Mesodermal cell (in vitro differentiated cells): Measurements from ENCODE around the gene RPTOR.

Experiments
- H3K27ac ChIP-seq: 2 replicates; pipeline ENCODE4 v1.7.0; 2013; ENCODE audit warnings: mild to moderate bottlenecking, low read depth, low read length, moderate library complexity; ENCODE audit not compliant: severe bottlenecking
- H3K36me3 ChIP-seq: 2 replicates; pipeline ENCODE4 v1.7.1; 2013; ENCODE audit warnings: mild to moderate bottlenecking, low read length, moderate library complexity; ENCODE audit not compliant: control insufficient read depth, insufficient read depth
- H3K4me1 ChIP-seq: one replicate; pipeline ENCODE4 v1.7.1; 2013; ENCODE audit warnings: mild to moderate bottlenecking, low read length; ENCODE audit not compliant: insufficient read depth, control insufficient read depth, poor library complexity, severe bottlenecking
- H3K4me3 ChIP-seq: 2 replicates; pipeline ENCODE4 v1.7.0; 2013; ENCODE audit warnings: low read length, control low read depth, mild to moderate bottlenecking; ENCODE audit not compliant: insufficient read depth, poor library complexity, severe bottlenecking; ENCODE audit errors: extremely low read depth
- H3K9me3 ChIP-seq: 2 replicates; pipeline ENCODE4 v1.7.1; 2013; ENCODE audit warnings: mild to moderate bottlenecking, low read length, moderate library complexity; ENCODE audit not compliant: control insufficient read depth
- WGBS, 2 experiments: methylation state at CpG; one replicate each; pipeline ENCODE4 v1.1.5; 2013; ENCODE audit warnings: missing lambda C conversion rate in 2 of 2; ENCODE audit not compliant: insufficient coverage in 2 of 2; 5-methylcytosine and 5-hydroxymethylcytosine counted together

RPTOR gene

DNA sequence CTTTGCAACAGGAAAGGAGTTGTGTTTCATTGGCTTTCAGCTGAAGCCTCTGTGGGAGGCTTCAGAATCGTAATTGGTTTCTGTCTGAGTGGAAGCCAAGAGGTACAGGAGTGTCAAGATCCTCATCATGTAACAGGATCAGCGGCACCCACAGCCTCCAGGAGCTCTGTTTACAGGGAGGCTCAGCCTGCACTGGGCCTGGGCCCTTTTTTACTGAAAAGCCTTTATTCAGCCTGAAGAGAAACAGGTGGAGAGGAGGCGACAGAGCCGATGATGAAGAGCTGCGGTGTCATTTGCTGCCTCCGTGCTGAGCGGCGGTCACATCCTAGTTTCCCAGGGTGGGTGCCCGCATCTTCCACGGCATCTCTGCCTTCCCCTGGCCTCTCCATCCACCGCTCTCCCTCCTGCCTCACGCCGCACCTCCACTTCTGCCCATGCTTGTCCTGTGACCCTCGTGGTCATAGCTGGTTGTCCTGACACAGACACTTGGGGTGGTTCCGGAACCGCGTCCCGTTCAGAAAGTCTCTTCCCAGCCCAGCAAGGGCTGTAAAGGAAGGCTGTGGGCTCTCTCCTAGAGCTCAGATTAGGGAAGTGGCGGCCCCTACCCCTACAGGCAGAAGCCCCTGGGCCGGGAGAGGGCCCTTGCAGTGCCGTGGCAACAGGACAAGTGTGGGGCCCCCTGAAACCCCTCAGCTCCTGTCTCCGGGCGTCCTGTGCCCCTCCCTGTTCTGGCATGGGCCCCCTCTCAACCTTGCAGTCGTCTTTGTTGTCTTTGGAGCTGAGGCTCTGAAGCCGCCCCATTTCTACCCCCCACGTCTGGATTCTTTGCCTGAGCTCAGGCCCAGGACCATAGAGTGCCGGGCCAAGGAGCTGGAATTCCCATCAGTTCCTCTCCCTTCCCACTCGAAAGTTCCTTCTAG, 393.1 kb downstream of the RPTOR start:
- H3K9me3 ChIP-seq, result no peaks in the 10 kb centered on the region
- WGBS, 2 experiments, result 89 to 92% methylated on average over 28 of the region's 28 CpGs
- no peaks in the 10 kb centered on the region for H3K4me1 ChIP-seq
- peaks cover 3% of the 10 kb centered on the region for H3K36me3 ChIP-seq
- H3K4me3 ChIP-seq, result no peak overlapping the region
- H3K27ac ChIP-seq, result no peak overlapping the region

- Histone ChIP-seq H3K9me3 (no peaks in the 10 kb centered on the region), H3K4me1 (no peaks in the 10 kb centered on the region), H3K36me3 (peaks cover 3% of the 10 kb centered on the region), H3K4me3 (no peak overlapping the region), H3K27ac (no peak overlapping the region)
- 90 to 94% methylated on average over 8 to 10 of the region's 12 CpGs for WGBS, 2 experiments
These were observed 393.9 kb downstream of the RPTOR start for GRCh38 chr17:80938556-80938955.

- no peak overlapping the region for H3K4me3 ChIP-seq
- no peak overlapping the region for H3K27ac ChIP-seq
- H3K4me1 ChIP-seq, result no peaks in the 10 kb centered on the region
- H3K36me3 ChIP-seq, result peaks cover under 1% of the 10 kb centered on the region
- WGBS, 2 experiments, result 95 to 96% methylated on average over 22 to 26 of the region's 27 CpGs
- H3K9me3 ChIP-seq, result no peaks in the 10 kb centered on the region
These were observed 394.8 kb downstream of the RPTOR start for GRCh38 chr17:80939151-80940145.

DNA sequence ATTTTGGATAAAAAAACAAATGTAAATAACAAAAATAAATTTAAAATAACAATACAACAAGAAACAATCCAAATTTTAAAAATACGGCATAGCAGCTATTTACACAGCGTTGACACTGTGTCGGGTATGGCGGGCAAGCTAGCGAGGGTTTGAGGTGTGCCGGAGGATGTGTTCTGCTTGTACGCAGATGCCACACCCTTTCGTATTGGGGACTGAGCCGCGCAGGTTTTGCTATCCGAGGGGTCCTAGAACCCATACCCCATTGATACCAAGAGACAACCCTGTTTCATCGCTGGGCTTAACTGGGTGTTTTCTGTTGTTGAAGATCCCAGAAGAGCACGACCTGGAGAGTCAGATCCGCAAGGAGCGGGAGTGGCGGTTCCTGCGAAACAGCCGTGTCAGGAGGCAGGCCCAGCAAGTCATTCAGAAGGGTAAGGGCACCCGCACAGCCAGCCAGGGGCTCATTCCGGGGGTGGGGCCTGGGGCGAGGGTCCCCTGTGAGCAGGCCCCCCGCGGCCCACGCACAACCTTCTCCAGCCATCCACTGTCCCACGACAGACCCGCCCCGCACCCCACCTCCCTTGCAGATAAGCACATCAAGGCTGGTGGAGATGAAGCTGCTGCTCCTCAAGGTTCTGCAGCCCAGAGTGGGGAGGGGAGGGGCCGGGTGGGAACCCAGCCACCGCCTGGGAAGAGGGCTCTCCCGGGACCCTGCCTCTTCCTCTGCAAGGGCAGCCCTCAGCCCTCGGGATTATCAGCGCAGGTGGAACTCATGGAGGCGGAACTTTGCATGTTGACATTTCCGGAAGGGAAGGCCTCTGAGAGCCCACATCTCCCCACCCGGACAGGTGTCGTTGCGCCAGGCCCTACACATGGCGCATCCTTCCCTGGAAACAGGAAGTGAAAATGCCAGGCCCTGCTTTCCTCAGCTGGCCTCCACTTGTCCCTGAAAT, 395.8 kb downstream of the RPTOR start:
- no peaks in the 10 kb centered on the region for H3K36me3 ChIP-seq
- no peak overlapping the region for H3K4me3 ChIP-seq
- no peaks in the 10 kb centered on the region for H3K4me1 ChIP-seq
- WGBS, 2 experiments, result 95 to 96% methylated on average over 24 to 33 of the region's 38 CpGs
- H3K9me3 ChIP-seq, result no peaks in the 10 kb centered on the region
- no peak overlapping the region for H3K27ac ChIP-seq

DNA sequence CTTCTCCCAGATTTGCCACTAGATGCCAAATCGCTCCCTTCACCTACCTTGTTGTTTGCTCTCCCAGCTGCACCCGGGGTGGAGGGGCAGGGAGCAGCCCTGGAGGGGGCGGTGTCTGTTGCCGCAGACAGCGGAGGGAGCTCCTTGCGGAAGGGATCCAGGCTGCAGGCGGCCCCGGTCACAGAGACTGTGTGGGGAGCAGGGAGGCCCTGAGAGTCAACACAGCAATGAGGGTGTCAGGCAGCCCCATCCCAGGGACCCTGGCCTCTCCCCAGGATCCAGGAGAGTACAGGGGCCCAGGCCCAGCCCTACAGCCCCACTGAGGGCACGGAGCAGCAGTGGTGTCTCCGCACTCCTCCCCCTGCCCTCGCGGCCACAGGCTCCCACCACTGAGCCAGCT, 396.5 kb downstream of the RPTOR start:
- Histone ChIP-seq H3K4me3 (no peak overlapping the region), H3K9me3 (no peaks in the 10 kb centered on the region), H3K27ac (no peak overlapping the region), H3K36me3 (peaks cover 6% of the 10 kb centered on the region), H3K4me1 (no peaks in the 10 kb centered on the region)
- WGBS, 2 experiments, result 93 to 98% methylated on average over 4 to 12 of the region's 12 CpGs

DNA sequence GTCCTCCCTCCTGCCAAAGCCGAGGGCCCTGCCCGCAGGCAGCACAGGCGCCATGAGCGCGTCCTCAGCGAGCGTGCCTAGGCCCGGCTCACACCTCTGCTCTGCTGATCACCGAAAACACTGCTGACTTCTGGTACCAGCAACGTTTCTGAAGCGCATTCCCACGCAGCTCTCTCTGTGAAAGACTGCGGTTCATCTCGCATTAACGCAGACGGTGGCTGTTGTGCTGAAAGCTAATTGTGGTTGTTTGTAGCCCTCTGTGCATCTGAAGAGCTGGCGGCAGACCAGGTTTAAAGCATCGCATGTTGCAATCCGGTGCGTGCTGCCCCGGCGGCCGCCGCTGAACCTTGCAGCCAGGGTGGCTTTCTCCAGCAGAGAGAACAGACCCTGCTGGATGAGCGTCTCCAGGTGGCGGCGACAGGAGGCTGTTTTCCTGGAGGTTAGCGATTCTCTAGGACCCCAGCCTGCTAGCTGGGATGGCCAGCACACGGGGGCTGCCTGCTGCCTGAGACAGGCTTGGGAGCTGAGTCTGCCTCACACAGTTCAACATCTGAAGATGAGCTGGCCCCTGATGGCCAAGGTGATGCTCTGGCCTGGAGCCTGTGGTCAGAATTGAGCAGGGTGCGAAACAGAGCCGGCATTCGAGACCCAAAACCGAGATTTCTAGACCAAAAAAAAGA, 397.2 kb downstream of the RPTOR start:
- Histone ChIP-seq H3K36me3 (peaks cover 11% of the 10 kb centered on the region), H3K27ac (no peak overlapping the region), H3K9me3 (no peaks in the 10 kb centered on the region), H3K4me1 (no peaks in the 10 kb centered on the region), H3K4me3 (no peak overlapping the region)
- WGBS, 2 experiments, result 94 to 97% methylated on average over 31 to 33 of the region's 33 CpGs

DNA sequence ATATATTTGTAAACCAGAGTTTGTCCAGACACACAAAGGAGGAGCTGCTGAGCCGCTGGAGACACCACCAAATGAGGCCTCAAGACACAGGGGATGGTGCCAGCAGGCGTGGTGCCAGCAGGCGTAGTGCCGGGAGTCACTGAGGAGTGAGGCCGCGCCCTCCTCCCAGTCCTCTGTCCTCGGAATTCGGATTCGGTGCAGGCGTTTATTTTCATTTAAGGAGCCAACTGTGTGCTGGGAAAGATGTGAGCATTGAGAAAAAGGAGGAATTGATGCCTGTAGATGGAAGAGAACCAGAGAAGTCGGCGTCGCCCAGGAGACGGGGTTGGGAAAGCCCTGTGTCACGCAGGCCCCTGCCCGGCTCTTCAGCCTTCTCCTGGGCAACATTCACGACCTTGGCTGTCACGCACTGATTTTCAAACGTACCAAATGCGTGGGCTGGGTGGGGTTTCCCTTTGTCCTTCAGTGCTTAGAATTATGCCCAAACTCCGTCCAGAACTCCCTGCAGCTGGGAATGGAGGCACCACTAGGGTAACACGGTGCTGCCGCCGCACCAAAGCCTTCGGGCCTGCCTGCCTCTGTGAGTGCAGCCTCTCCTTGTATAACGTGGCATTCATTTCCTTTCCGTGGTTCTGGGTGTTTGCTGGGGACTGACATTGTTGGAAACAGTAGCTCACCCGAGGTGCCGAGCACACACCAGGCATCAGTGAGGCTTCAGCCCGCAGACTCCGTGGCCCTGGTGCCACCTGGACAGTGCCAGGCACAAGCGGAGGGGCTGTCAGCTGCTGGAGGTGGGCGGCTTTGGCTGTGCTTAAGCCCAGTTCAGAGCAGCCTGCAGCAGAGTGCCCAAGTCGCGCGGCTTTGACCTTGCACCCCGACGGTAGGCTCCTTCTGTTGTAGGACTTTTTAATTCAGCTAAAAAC, 398.0 kb downstream of the RPTOR start:
- WGBS, 2 experiments, result 95 to 97% methylated on average over 33 to 38 of the region's 38 CpGs
- Histone ChIP-seq H3K4me1 (no peaks in the 10 kb centered on the region), H3K27ac (no peak overlapping the region), H3K9me3 (no peaks in the 10 kb centered on the region), H3K36me3 (peaks cover 14% of the 10 kb centered on the region), H3K4me3 (no peak overlapping the region)

GRCh38 chr17:80943346-80944145, 398.9 kb downstream of the RPTOR start:
- H3K4me3 ChIP-seq, result no peak overlapping the region
- H3K36me3 ChIP-seq, result peaks cover 16% of the 10 kb centered on the region
- 95 to 98% methylated on average over 15 to 16 of the region's 17 CpGs for WGBS, 2 experiments
- no peak overlapping the region for H3K27ac ChIP-seq
- no peaks in the 10 kb centered on the region for H3K4me1 ChIP-seq
- H3K9me3 ChIP-seq, result no peaks in the 10 kb centered on the region
